ENCODE results near the gene THRSP.

DNA sequence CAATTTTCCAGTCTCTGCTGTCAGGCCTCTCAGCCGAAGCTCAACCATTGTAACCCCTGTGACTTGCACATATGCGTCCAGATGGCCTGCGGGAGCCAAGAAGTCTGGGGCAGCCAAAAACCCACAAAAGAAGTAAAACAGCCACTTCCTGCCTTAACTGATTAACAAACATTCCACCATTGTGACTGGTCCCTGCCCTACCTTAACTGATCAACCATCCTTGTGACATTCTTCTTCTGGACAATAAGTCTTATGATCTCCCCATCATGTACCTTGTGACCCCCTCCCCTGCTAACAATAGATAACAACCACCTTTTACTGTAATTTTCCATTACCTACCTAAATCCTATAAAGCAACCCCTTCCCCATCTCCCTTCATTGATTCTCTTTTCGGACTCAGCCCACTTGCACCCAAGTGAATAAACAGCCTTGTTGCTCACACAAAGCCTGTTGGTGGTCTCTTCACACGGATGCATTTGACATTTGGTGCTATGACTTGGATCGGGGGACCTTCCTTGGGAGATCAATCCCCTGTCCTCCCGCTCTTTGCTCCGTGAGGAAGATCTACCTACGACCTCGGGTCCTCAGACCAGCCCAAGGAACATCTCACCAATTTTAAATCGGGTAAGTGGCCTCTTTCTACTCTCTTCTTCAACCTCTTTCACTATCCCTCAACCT is 17.3 kb downstream of the THRSP start:
- TF ChIP-seq FOXK2 (IDR thresholded peaks at IDR 0.05) (no peak), CTBP1 (IDR thresholded peaks at IDR 0.05; ENCODE audit: borderline replicate concordance) (no peak), NFRKB (IDR thresholded peaks at IDR 0.05) (no peak), SP1 (IDR thresholded peaks at IDR 0.05) (no peak), ZNF384 (IDR thresholded peaks at IDR 0.05) (no peak), TARDBP (IDR thresholded peaks at IDR 0.05) (no peak), FOXM1 (IDR thresholded peaks at IDR 0.05; ENCODE audit: borderline replicate concordance) (no peak), ELF4 (IDR thresholded peaks at IDR 0.05) (no peak), BHLHE40 (IDR thresholded peaks at IDR 0.05; ENCODE audit: borderline replicate concordance) (no peak), L3MBTL2 (conservative IDR thresholded peaks at IDR 0.05) (no peak), SUZ12 (IDR thresholded peaks at IDR 0.05) (no peak)

Measured in HEK293T (cell line).